ENCODE data around the gene MSI2.

The MSI2 gene

GRCh38 chr17:57404795-57405490 is 148.6 kb downstream of the MSI2 start:
- Histone ChIP-seq H3F3A (ENCODE audit: insufficient read depth) (no peaks in the 10 kb centered on the region), H3K4me3 (ENCODE audit: insufficient read depth, low read length, poor library complexity, severe bottlenecking) (no peak overlapping the region), H3K79me2 (ENCODE audit: insufficient read depth, low read length) (peaks cover 38% of the 10 kb centered on the region), H2AFZ (ENCODE audit: low read depth, low read length, severe bottlenecking) (no peak overlapping the region), H3K27ac (ENCODE audit: low read depth, low read length) (no peak overlapping the region), H3K9me2 (replicated peaks; ENCODE audit: insufficient read depth, low read length) (no peaks in the 10 kb centered on the region), H3K4me2 (ENCODE audit: low read depth, low read length, poor library complexity, severe bottlenecking) (no peak overlapping the region), H4K20me1 (ENCODE audit: low read depth, low read length) (no peaks in the 10 kb centered on the region), H3K9me3 (ENCODE audit: insufficient read depth, low read length) (no peaks in the 10 kb centered on the region), H3K9ac (ENCODE audit: low read length) (no peak overlapping the region), H3K36me3 (ENCODE audit: low read length) (no peaks in the 10 kb centered on the region), H3K27me3 (ENCODE audit: low read length) (no peaks in the 10 kb centered on the region)
- TF ChIP-seq EZH2phosphoT487 (conservative IDR thresholded peaks at IDR 0.05; ENCODE audit: low read length) (no peak), CTCF (IDR thresholded peaks at IDR 0.05; ENCODE audit: insufficient read depth, low read length, poor library complexity, severe bottlenecking) (no peak)

DNA sequence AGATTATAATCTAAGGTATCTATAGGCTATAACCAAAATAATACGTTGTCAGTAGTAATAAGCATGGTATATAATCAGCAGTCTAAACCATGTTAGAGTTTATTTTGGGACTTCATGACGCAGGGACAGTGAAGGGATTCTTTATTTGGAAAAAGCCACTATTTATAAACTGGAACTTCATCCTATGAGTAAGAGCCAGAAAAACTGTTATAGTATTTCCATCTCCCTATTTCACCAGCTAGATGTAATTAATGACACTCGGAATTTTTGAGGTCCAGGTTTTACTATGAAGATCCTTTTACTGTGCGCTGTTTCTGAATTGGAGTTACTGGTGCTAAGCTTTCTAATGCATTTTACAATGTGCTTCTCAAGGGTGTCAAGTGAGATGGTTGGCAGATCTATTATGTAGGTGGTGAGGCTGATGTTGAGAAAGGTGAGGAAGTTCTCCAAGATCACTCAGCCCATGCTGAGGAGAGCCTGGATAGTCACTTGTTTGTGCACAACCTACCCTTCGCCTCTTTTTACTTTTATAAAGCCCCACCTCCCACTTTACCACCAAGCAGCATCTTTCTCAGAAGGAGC is 149.3 kb downstream of the MSI2 start:
- Histone ChIP-seq H3K9ac (ENCODE audit: low read length) (no peak overlapping the region), H3K4me3 (ENCODE audit: insufficient read depth, low read length, poor library complexity, severe bottlenecking) (no peak overlapping the region), H4K20me1 (ENCODE audit: low read depth, low read length) (no peaks in the 10 kb centered on the region), H3K9me2 (replicated peaks; ENCODE audit: insufficient read depth, low read length) (no peaks in the 10 kb centered on the region), H3K4me2 (ENCODE audit: low read depth, low read length, poor library complexity, severe bottlenecking) (no peak overlapping the region), H3K36me3 (ENCODE audit: low read length) (no peaks in the 10 kb centered on the region), H3K9me3 (ENCODE audit: insufficient read depth, low read length) (no peaks in the 10 kb centered on the region), H3K79me2 (ENCODE audit: insufficient read depth, low read length) (peaks cover 39% of the 10 kb centered on the region), H3F3A (ENCODE audit: insufficient read depth) (no peaks in the 10 kb centered on the region), H2AFZ (ENCODE audit: low read depth, low read length, severe bottlenecking) (no peak overlapping the region), H3K27ac (ENCODE audit: low read depth, low read length) (no peak overlapping the region), H3K27me3 (ENCODE audit: low read length) (no peaks in the 10 kb centered on the region)
- TF ChIP-seq CTCF (IDR thresholded peaks at IDR 0.05; ENCODE audit: insufficient read depth, low read length, poor library complexity, severe bottlenecking) (no peak), EZH2phosphoT487 (conservative IDR thresholded peaks at IDR 0.05; ENCODE audit: low read length) (no peak)

GRCh38 chr17:57406131-57406980 is 150.0 kb downstream of the MSI2 start:
- H3K79me2 ChIP-seq (ENCODE audit: insufficient read depth, low read length) = peaks cover 43% of the 10 kb centered on the region
- H3K9ac ChIP-seq (ENCODE audit: low read length) = no peak overlapping the region
- no peak overlapping the region for H3K4me2 ChIP-seq (ENCODE audit: low read depth, low read length, poor library complexity, severe bottlenecking)

More at GRCh38 chr17:57406131-57406980, 150.0 kb downstream of the MSI2 start:
- Histone ChIP-seq H3K27me3 (ENCODE audit: low read length) (no peaks in the 10 kb centered on the region), H2AFZ (ENCODE audit: low read depth, low read length, severe bottlenecking) (no peak overlapping the region), H3K27ac (ENCODE audit: low read depth, low read length) (no peak overlapping the region), H3F3A (ENCODE audit: insufficient read depth) (no peaks in the 10 kb centered on the region), H3K36me3 (ENCODE audit: low read length) (no peaks in the 10 kb centered on the region), H4K20me1 (ENCODE audit: low read depth, low read length) (no peaks in the 10 kb centered on the region), H3K9me3 (ENCODE audit: insufficient read depth, low read length) (no peaks in the 10 kb centered on the region), H3K9me2 (replicated peaks; ENCODE audit: insufficient read depth, low read length) (no peaks in the 10 kb centered on the region), H3K4me3 (ENCODE audit: insufficient read depth, low read length, poor library complexity, severe bottlenecking) (no peak overlapping the region)
- TF ChIP-seq EZH2phosphoT487 (conservative IDR thresholded peaks at IDR 0.05; ENCODE audit: low read length) (no peak), CTCF (IDR thresholded peaks at IDR 0.05; ENCODE audit: insufficient read depth, low read length, poor library complexity, severe bottlenecking) (no peak)

Measured in SU-DHL-6 (cell line).